Kidney epithelial cell (primary cell): ENCODE results near the gene TBC1D22A. TPM values are rescaled to one million over a fixed set of nuclear protein-coding genes. Genes with fewer than 3 reads are reported as not detected.

Experiments used
- DNase-seq: peaks from one replicate; pipeline ENCODE4 v3.0.0-alpha.2; 2010; ENCODE audit warnings: low read depth
- H3K27me3 ChIP-seq: 2 replicates; pipeline ENCODE4 v1.6.0; 2011; ENCODE audit warnings: low read length; ENCODE audit not compliant: control insufficient read depth, insufficient read depth
- H3K36me3 ChIP-seq: 2 replicates; pipeline ENCODE4 v1.5.1; 2011; ENCODE audit warnings: low read length; ENCODE audit not compliant: control insufficient read depth, insufficient read depth
- H3K4me3 ChIP-seq: 2 replicates; pipeline ENCODE4 v1.5.1; 2011; ENCODE audit warnings: low read depth, mild to moderate bottlenecking, control low read depth, low read length
- total RNA-seq: library from RNA; depleted of rRNA; stranded (reverse); fragments of >200 nt; gene quantifications from 2 replicates; pipeline ENCODE4 v1.2.3, GENCODE V29; 2015
- TF ChIP-seq, protein P1 (sequence below): IDR thresholded peaks from 2 replicates; pipeline ENCODE4 v1.5.1; 2011; ENCODE audit warnings: mild to moderate bottlenecking, moderate library complexity, low read length, control low read depth, inconsistent platforms; ENCODE audit not compliant: insufficient read depth, poor library complexity, severe bottlenecking

TBC1D22A gene
- total RNA-seq, 1 donor from 2014 or later: 25.7 TPM

DNA sequence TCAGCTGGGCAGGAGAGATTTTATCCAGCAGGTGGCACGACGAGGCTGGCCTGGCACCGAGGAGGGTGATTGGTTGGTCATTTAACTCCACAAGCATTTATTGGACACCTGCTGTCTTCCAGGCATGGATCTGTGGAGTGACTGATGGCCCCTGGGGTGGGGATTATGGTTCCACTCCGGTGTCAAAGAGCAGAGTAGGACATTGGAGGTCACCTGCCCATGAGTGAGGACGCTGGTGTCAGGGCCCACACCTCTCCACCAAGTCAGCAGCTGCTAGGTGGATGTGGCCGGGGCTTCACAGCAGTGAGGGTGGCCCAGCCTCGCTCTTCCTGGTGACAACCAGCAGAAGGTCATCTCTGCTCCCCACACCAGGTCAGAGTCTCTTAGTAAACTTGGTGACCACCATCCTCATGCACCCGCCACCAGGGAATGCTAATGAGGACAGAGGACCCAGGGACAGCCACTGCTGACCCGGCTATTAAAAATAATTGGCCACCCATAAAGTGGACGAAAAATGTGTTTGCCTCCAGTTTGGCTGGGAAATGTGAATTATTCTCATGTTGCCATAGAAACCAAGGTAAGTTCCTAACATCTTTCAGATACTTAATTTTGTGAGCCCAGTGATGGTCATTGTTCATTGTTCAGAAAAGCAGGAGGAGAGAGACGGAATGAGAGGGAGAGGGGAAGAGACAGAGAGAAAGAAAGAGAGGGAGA lies 428.7 kb downstream of the TBC1D22A start:
- TF ChIP-seq, protein P1, sequence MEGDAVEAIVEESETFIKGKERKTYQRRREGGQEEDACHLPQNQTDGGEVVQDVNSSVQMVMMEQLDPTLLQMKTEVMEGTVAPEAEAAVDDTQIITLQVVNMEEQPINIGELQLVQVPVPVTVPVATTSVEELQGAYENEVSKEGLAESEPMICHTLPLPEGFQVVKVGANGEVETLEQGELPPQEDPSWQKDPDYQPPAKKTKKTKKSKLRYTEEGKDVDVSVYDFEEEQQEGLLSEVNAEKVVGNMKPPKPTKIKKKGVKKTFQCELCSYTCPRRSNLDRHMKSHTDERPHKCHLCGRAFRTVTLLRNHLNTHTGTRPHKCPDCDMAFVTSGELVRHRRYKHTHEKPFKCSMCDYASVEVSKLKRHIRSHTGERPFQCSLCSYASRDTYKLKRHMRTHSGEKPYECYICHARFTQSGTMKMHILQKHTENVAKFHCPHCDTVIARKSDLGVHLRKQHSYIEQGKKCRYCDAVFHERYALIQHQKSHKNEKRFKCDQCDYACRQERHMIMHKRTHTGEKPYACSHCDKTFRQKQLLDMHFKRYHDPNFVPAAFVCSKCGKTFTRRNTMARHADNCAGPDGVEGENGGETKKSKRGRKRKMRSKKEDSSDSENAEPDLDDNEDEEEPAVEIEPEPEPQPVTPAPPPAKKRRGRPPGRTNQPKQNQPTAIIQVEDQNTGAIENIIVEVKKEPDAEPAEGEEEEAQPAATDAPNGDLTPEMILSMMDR: no peak
- no peak overlapping the region for H3K4me3 ChIP-seq
- no peaks in the 10 kb centered on the region for H3K36me3 ChIP-seq
- H3K27me3 ChIP-seq: peaks cover 31% of the 10 kb centered on the region
- no peak for DNase-seq

DNA sequence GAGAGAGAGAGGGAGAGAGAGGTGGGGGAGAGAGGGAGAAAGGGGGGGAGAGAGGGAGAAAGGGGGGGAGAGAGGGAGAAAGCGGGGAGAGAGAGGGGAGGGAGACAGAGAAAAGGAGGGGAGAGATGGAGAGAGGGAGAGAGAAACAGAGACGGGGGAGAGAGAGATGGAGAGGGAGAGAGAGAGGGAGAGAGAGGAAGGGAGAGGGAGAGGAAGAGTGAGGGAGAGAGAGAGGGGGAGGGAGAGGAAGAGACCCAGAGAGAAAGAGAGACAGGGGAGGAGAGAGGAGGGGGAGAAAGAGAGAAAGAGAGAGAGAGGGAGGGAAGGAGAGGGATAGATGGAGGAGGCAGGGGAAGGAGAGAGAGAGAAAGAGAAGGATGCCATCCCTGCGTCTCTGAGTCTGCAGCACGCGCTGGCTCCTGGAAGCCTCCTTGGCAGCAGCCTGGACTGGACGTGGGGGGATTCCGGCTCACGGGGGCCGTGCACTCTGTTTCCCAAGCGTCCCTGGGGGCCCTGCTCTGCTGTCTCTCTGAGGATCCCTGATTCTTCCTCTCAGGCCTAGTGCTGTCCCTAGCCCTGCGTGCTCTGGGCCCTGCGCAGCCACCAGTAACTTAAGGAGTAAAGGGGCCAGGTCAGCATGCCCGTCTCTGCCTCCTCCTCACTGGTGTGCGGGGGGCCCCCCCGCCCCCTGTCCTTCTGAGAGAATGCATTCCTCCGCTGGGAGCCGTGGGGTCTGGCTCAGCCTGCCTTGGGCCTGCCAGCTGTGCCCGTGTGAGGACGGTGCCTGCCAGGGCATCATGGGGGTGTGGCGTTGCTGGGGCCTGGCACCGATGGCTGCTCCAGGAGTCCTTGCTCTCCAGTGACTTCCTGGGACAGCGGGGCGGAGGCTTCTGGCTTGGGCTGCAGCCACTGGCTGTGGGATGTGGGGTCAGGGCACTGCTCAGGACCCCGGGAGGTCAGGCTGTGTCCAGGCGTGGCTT lies 429.5 kb downstream of the TBC1D22A start:
- no peak for DNase-seq
- Histone ChIP-seq H3K27me3 (peaks cover 34% of the 10 kb centered on the region), H3K36me3 (no peaks in the 10 kb centered on the region), H3K4me3 (no peak overlapping the region)
- TF ChIP-seq, protein P1: no peak

DNA sequence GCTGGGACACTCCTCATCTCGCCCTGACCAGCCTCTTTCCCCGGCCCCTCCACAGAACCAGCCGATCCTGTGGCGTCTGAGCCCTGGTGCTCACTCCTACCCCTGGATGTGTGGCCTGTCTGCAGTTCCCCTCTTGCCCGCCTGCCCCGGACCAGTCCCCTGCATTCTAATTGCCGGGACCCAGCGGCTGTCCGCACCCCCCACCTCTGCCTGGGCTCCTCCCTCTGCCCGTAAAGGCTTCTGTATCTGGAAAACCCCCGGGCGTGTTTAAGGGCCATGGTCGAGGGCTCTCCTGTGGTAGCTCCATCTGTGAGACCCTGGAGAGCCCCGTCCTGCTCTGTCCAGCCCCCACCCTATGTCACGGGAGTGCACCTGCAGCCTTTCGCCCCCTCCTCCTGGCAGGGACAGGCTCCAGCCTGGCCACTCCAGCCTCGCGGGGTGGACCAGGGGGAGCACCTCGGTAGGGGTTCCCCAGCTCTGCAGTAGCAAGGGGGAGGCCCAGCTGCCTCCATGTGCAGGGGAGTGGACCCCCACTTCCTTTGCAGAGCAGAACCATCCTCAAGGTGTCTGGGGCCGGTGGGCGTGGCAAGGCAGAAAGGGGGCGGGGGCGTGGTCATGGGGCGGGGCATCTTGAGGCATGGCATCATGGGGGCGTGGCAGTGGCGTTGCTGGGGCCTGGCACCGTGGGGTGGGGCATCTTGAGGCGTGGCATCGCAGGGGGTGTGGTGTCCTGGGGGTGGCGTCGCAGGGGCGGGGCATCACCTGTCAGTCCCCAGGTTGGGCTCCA lies 430.4 kb downstream of the TBC1D22A start:
- DNase-seq: no peak
- H3K27me3 ChIP-seq: peaks cover 39% of the 10 kb centered on the region
- no peaks in the 10 kb centered on the region for H3K36me3 ChIP-seq
- H3K4me3 ChIP-seq: no peak overlapping the region
- TF ChIP-seq, protein P1: no peak

DNA sequence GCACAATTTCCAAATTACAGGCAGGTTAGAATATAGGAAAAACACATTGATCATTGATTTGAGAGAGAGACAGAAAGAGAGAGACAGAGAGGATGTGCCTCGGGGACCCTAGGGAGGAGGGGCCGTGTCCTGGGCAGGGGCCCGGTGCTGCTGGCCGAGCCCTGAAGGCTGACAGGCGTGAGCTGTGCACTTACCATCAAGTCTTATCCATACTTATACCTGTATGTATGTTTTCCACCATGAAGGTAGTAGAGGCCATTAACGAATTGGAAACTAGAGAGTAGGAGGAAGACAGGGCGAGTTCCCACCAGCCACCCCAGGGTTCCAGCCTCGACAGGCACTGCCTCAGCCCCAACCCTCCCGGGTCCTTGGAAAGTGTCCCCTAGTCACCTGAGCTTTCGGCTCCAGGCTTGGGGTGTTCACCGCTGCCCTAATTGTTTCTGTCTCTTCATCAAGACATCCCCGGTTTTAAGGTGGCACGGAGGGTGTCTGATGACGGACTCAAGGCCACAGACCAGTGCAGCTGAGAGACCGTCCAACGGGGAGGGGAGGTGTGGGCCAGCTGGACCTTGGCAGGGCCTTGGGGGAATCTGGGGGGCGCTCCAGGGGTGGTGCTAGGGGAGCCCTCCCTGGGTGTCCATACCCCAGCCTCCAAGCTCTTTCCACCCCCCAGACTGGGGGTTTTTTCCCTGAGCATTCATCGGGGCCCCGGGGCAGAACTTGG lies 431.3 kb downstream of the TBC1D22A start:
- H3K4me3 ChIP-seq: no peak overlapping the region
- DNase-seq: no peak
- TF ChIP-seq, protein P1: no peak
- no peaks in the 10 kb centered on the region for H3K36me3 ChIP-seq
- H3K27me3 ChIP-seq: peaks cover 34% of the 10 kb centered on the region

DNA sequence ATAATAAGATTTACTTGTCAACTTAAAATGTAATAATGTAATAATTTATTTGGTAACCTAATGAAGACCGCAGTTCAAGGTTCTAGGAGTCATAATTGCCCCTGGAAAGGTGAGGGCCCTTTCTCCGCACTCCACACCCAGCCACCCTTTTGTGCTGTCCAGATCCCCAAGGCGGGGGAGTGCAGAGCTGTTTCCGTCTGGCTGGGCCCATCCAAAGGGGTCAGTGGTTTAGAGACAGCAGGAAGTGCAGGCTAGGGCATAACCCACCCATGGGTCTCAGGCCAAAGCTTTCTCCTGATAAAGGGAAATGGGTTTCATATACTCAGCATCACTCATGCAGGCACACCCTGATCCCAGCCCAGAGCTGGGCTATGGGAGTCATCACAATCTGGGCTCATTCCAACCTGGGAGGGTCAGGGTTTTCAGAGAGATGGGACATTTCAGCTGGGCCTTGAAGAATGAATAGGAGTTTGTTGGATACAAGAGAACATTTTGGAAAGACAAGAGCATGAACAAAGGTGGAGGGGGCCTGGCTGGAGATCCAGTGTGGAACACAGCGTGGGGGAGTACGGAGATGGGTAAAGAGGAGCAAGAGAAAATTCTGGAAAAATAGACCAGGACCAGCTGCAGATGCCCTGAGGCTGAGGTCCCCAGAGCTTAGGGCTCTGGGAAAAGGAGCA lies 432.2 kb downstream of the TBC1D22A start:
- peaks cover 26% of the 10 kb centered on the region for H3K27me3 ChIP-seq

More for the DNA sequence above, 432.2 kb downstream of the TBC1D22A start:
- Histone ChIP-seq H3K4me3 (no peak overlapping the region), H3K36me3 (no peaks in the 10 kb centered on the region)
- TF ChIP-seq, protein P1: no peak
- no peak for DNase-seq
